Measurements from ENCODE around the gene MAP3K14. TPM values are rescaled to one million over a fixed set of nuclear protein-coding genes. Genes with fewer than 3 reads are reported as not detected.
"Not testable (repeated sequence)": the region's sequence is repeated elsewhere in the genome, so short reads cannot be mapped to it uniquely, and the experiment has no call there.

The MAP3K14 gene
- total RNA-seq, 1 donor from 2014 or later, result 49.5 TPM

DNA sequence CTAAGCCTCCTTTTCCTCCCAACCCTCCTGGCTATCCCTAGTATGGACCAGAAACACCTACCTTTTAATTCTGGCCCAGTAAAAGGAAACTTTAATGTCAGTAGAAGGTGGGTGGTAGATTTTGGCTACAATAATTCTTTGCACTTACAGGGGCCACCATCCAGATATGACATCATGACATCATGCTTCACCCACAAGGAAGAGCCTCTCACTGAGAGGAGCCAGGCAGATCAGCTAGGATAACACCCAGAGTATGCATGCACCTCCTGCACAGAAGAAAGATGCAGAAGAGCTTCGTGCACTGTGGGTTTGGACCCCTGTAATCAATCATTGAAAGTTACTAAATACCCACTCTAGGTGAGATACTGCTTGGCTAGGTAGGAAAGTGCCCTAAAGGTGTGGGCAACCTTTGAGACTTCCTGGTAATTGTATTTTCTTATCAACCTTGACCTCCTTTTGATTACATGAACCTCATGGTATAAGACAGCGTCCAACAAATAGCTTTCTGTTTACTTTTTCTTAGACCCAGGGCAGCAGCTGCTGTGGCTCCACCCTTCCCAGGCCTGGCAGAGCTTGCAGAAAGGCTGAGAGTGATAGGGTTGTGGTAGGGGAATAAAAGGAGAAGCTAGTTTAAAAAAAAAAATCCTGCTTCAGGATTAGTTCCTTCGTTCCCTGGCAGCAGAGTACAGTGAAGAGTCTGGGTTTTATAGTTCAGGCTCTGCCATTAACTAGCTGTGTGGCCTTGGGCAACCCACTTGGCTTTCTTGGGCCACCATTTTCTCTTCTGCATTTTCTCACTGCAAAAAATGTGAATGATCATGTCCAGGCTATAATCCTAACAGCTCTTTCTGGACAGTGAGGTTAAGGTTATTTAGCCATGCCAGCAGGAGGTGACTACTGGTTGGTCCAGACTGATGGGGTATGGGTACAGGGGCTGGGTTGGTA lies 6.2 kb downstream of the MAP3K14 start:
- intact Hi-C loops (cut with micrococcal nuclease), result loop anchor here (10.0 kb wide), 1 partner anchor 884 kb away; the partner anchor contains the start of gene KANSL1

GRCh38 chr17:45309400-45309799 lies 7.4 kb downstream of the MAP3K14 start:
- H3K4me3 Mint-ChIP-seq (ENCODE audit: low read depth), result peak overlapping the region; percentile 39

More for the DNA sequence above, 6.2 kb downstream of the MAP3K14 start:
- H3K9me3 Mint-ChIP-seq, result no peaks in the 10 kb centered on the region
- peak overlapping the region; percentile 99 for H3K4me3 Mint-ChIP-seq (ENCODE audit: low read depth)
- H3K27me3 Mint-ChIP-seq (ENCODE audit: low read depth), result no peaks in the 10 kb centered on the region
- peak overlapping the region; percentile 99 for H3K27ac Mint-ChIP-seq
- peaks cover 88% of the 10 kb centered on the region for H3K36me3 Mint-ChIP-seq (ENCODE audit: low read depth)
- no peak for DNase-seq (ENCODE audit: low spot score)
- peaks cover 77% of the 10 kb centered on the region for H3K4me1 Mint-ChIP-seq (ENCODE audit: low read depth)

GRCh38 chr17:45308840-45309239 lies 8.0 kb downstream of the MAP3K14 start:
- Mint-ChIP-seq H3K4me3 (ENCODE audit: low read depth) (peak overlapping the region; percentile 39), H3K27ac (peak overlapping the region; percentile 89)

More at GRCh38 chr17:45309400-45309799, 7.4 kb downstream of the MAP3K14 start:
- Mint-ChIP-seq H3K36me3 (ENCODE audit: low read depth) (peaks cover 84% of the 10 kb centered on the region), H3K27me3 (ENCODE audit: low read depth) (no peaks in the 10 kb centered on the region), H3K4me1 (ENCODE audit: low read depth) (peaks cover 78% of the 10 kb centered on the region), H3K27ac (peak overlapping the region; percentile 89), H3K9me3 (no peaks in the 10 kb centered on the region)
- DNase-seq (ENCODE audit: low spot score), result no peak
- intact Hi-C loops (cut with micrococcal nuclease), result no loop called here

DNA sequence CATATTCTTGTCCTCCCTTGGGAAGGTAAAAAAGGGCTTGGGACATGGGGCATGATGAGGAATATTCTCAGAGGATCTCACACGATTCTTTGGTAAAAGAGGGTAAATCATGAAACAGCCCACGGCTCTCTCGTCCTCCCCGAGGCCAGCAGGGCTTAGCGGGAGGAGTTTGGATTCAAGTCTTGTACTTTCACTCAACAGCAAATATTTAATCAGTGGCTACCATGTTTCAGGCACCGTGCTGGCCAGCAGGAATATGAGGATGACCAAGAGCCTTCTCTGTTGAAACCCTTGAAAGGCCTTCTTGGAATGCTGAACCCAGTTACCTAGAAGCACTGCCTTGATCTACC lies 8.8 kb downstream of the MAP3K14 start:
- no peaks in the 10 kb centered on the region for H3K27me3 Mint-ChIP-seq (ENCODE audit: low read depth)
- DNase-seq (ENCODE audit: low spot score), result no peak
- peaks cover 76% of the 10 kb centered on the region for H3K36me3 Mint-ChIP-seq (ENCODE audit: low read depth)
- H3K27ac Mint-ChIP-seq, result peak overlapping the region; percentile 85
- peak overlapping the region; percentile 13 for H3K4me3 Mint-ChIP-seq (ENCODE audit: low read depth)
- intact Hi-C loops (cut with micrococcal nuclease), result no loop called here
- peaks cover 77% of the 10 kb centered on the region for H3K4me1 Mint-ChIP-seq (ENCODE audit: low read depth)
- no peaks in the 10 kb centered on the region for H3K9me3 Mint-ChIP-seq

More at GRCh38 chr17:45308840-45309239, 8.0 kb downstream of the MAP3K14 start:
- no peaks in the 10 kb centered on the region for H3K9me3 Mint-ChIP-seq
- H3K27me3 Mint-ChIP-seq (ENCODE audit: low read depth), result no peaks in the 10 kb centered on the region
- peaks cover 77% of the 10 kb centered on the region for H3K4me1 Mint-ChIP-seq (ENCODE audit: low read depth)
- DNase-seq (ENCODE audit: low spot score), result no peak
- intact Hi-C loops (cut with micrococcal nuclease), result no loop called here
- H3K36me3 Mint-ChIP-seq (ENCODE audit: low read depth), result peaks cover 83% of the 10 kb centered on the region

GRCh38 chr17:45307290-45308015 lies 9.4 kb downstream of the MAP3K14 start:
- peak; percentile 55 for DNase-seq (ENCODE audit: low spot score)
- H3K27me3 Mint-ChIP-seq (ENCODE audit: low read depth), result no peaks in the 10 kb centered on the region
- H3K9me3 Mint-ChIP-seq, result no peaks in the 10 kb centered on the region
- H3K27ac Mint-ChIP-seq, result peak overlapping the region; percentile 85
- peak overlapping the region; percentile 13 for H3K4me3 Mint-ChIP-seq (ENCODE audit: low read depth)
- intact Hi-C loops (cut with micrococcal nuclease), result no loop called here
- H3K36me3 Mint-ChIP-seq (ENCODE audit: low read depth), result peaks cover 76% of the 10 kb centered on the region
- peaks cover 77% of the 10 kb centered on the region for H3K4me1 Mint-ChIP-seq (ENCODE audit: low read depth)

DNA sequence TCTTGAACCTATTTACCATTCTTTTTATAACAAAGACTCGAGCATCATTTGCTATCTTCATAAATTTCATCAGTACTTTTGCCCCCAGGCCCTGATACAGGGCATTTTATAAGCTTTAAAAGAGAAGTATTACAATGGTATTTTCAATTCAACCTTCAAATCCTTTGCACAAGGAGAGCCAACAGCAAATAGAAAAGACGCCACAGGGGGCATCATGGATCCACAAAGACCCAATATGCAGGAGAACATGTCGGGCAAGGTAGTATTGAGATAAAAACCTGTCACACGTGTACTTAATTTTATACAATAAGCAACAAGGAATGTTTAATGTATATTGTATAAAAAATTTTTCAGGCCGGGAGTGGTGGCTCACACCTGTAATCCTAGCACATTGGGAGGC lies 10.2 kb downstream of the MAP3K14 start:
- H3K27me3 Mint-ChIP-seq (ENCODE audit: low read depth), result no peaks in the 10 kb centered on the region
- H3K27ac Mint-ChIP-seq, result peak overlapping the region; percentile 77
- no peak for DNase-seq (ENCODE audit: low spot score)
- no peaks in the 10 kb centered on the region for H3K9me3 Mint-ChIP-seq
- H3K36me3 Mint-ChIP-seq (ENCODE audit: low read depth), result peaks cover 71% of the 10 kb centered on the region
- intact Hi-C loops (cut with micrococcal nuclease), result no loop called here
- H3K4me1 Mint-ChIP-seq (ENCODE audit: low read depth), result peaks cover 78% of the 10 kb centered on the region
- H3K4me3 Mint-ChIP-seq (ENCODE audit: low read depth), result no peak overlapping the region

DNA sequence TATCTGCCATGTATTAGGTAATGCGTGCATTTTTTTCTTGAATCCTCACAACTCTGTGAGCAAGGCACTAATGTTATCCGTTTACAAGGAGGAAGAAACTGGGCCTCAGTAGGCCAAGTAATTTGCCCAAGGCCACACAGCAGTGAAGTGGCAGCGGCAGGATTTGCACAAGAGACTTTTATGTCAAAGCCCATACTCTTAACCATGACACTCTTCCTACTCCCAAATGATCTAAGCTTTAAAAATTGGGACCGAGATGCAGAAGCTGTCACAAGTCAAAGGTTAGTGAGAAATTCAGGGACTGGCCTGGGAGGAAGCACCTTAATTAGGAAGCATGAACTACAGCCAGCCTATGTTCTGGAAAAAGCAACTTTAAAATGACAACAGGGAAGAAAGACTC lies 10.7 kb downstream of the MAP3K14 start:
- Mint-ChIP-seq H3K36me3 (ENCODE audit: low read depth) (peaks cover 68% of the 10 kb centered on the region), H3K4me3 (ENCODE audit: low read depth) (peak overlapping the region; percentile 26), H3K4me1 (ENCODE audit: low read depth) (peaks cover 75% of the 10 kb centered on the region), H3K9me3 (no peaks in the 10 kb centered on the region), H3K27me3 (ENCODE audit: low read depth) (no peaks in the 10 kb centered on the region), H3K27ac (peak overlapping the region; percentile 77)
- intact Hi-C loops (cut with micrococcal nuclease), result no loop called here
- DNase-seq (ENCODE audit: low spot score), result no peak

GRCh38 chr17:45305530-45306087 lies 11.2 kb downstream of the MAP3K14 start:
- peaks cover 64% of the 10 kb centered on the region for H3K36me3 Mint-ChIP-seq (ENCODE audit: low read depth)
- no peaks in the 10 kb centered on the region for H3K9me3 Mint-ChIP-seq
- no peak for DNase-seq (ENCODE audit: low spot score)
- peaks cover 74% of the 10 kb centered on the region for H3K4me1 Mint-ChIP-seq (ENCODE audit: low read depth)
- no peak overlapping the region for H3K4me3 Mint-ChIP-seq (ENCODE audit: low read depth)
- peak overlapping the region; percentile 77 for H3K27ac Mint-ChIP-seq
- intact Hi-C loops (cut with micrococcal nuclease), result no loop called here
- H3K27me3 Mint-ChIP-seq (ENCODE audit: low read depth), result no peaks in the 10 kb centered on the region

GRCh38 chr17:45302649-45303173 lies 14.1 kb downstream of the MAP3K14 start:
- Mint-ChIP-seq H3K9me3 (no peaks in the 10 kb centered on the region), H3K4me3 (ENCODE audit: low read depth) (peak overlapping the region; percentile 61), H3K36me3 (ENCODE audit: low read depth) (peaks cover 64% of the 10 kb centered on the region), H3K4me1 (ENCODE audit: low read depth) (peaks cover 75% of the 10 kb centered on the region), H3K27me3 (ENCODE audit: low read depth) (no peaks in the 10 kb centered on the region), H3K27ac (peak overlapping the region; percentile 89)
- intact Hi-C loops (cut with micrococcal nuclease), result loop anchor here (1.0 kb wide), 1 partner anchor 10 kb away; no protein-coding TSS in a partner anchor
- peak; percentile 45 for DNase-seq (ENCODE audit: low spot score)

DNA sequence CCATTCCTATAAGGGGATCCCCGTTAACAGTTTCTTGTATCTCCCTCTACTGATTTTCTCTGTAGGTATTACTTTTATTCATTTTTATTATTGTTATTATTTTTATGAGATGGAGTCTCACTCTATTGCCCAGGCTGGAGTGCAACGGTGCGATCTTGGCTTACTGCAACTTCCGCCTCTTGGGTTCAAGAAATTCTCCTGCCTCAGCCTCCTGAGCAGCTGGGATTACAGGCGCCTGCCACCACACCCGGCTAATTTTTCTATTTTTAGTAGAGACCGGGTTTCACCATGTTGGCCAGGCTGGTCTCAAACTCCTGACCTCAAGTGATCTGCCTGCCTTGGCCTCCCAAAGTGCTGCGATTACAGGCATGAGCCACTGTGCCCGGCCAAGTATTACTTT lies 14.6 kb downstream of the MAP3K14 start:
- H3K4me1 Mint-ChIP-seq (ENCODE audit: low read depth), result peaks cover 73% of the 10 kb centered on the region

GRCh38 chr17:45301674-45302073 lies 15.1 kb downstream of the MAP3K14 start:
- peaks cover 78% of the 10 kb centered on the region for H3K4me1 Mint-ChIP-seq (ENCODE audit: low read depth)
- no peaks in the 10 kb centered on the region for H3K9me3 Mint-ChIP-seq
- H3K27ac Mint-ChIP-seq, result peak overlapping the region; percentile 44
- DNase-seq (ENCODE audit: low spot score), result no peak
- H3K36me3 Mint-ChIP-seq (ENCODE audit: low read depth), result peaks cover 66% of the 10 kb centered on the region
- intact Hi-C loops (cut with micrococcal nuclease), result loop anchor here (1.0 kb wide), 1 partner anchor 11 kb away; no protein-coding TSS in a partner anchor
- no peak overlapping the region for H3K4me3 Mint-ChIP-seq (ENCODE audit: low read depth)
- no peaks in the 10 kb centered on the region for H3K27me3 Mint-ChIP-seq (ENCODE audit: low read depth)

More for the DNA sequence above, 14.6 kb downstream of the MAP3K14 start:
- Mint-ChIP-seq H3K27ac (peak overlapping the region; percentile 89), H3K36me3 (ENCODE audit: low read depth) (peaks cover 62% of the 10 kb centered on the region)
- not testable (repeated sequence) for H3K9me3 Mint-ChIP-seq; H3K4me3 Mint-ChIP-seq (ENCODE audit: low read depth); DNase-seq (ENCODE audit: low spot score); H3K27me3 Mint-ChIP-seq (ENCODE audit: low read depth)
- intact Hi-C loops (cut with micrococcal nuclease), result loop anchor here (1.0 kb wide), 1 partner anchor 10 kb away; no protein-coding TSS in a partner anchor

GRCh38 chr17:45300060-45300751 lies 16.6 kb downstream of the MAP3K14 start:
- Mint-ChIP-seq H3K27ac (peak overlapping the region; percentile 83), H3K4me3 (ENCODE audit: low read depth) (no peak overlapping the region), H3K9me3 (no peaks in the 10 kb centered on the region), H3K27me3 (ENCODE audit: low read depth) (no peaks in the 10 kb centered on the region), H3K4me1 (ENCODE audit: low read depth) (peaks cover 79% of the 10 kb centered on the region), H3K36me3 (ENCODE audit: low read depth) (peaks cover 67% of the 10 kb centered on the region)
- no peak for DNase-seq (ENCODE audit: low spot score)
- intact Hi-C loops (cut with micrococcal nuclease), result no loop called here

Measured in activated T-helper 2 cell treated with anti-CD3 and anti-CD28 coated beads, Interferon-gamma antibody, Interleukin-2, Interleukin-4, amounts not matched to agents 10 μg/mL and 5 μg/mL and 100 μg/mL, durations not matched to agents 14 hours and 24 hours and 36 hours (primary cell).